BJ (cell line): ENCODE data around the gene OR1L8. TPM values are rescaled to one million over a fixed set of nuclear protein-coding genes. Genes with fewer than 3 reads are reported as not detected.
"Not testable (repeated sequence)": the region's sequence is repeated elsewhere in the genome, so short reads cannot be mapped to it uniquely, and the experiment has no call there.

Source experiments
- CTCF ChIA-PET: fragments of 350-600 bp; formaldehyde crosslinking; extraction: SDS; loops from one replicate; lab custom pipeline; 2021; ENCODE audit warnings: antibody characterized with exemption, inconsistent platforms; lab: Yijun Ruan, JAX
- POLR2A ChIA-PET: fragments of 300-600 bp; sonication (Branson Sonifier 250); formaldehyde crosslinking; extraction: SDS; loops from one replicate; lab custom pipeline; 2021; ENCODE audit warnings: antibody characterized with exemption; lab: Charles Lee
- DNase-seq: peaks from one replicate; pipeline ENCODE4 v3.0.0-alpha.2; 2011; ENCODE audit warnings: low read depth
- H3K27me3 ChIP-seq: 2 replicates; pipeline ENCODE4 v1.6.0; 2011; ENCODE audit warnings: low read length; ENCODE audit not compliant: control insufficient read depth, insufficient read depth
- H3K36me3 ChIP-seq: 2 replicates; pipeline ENCODE4 v1.5.1; 2011; ENCODE audit warnings: low read length; ENCODE audit not compliant: control insufficient read depth, insufficient read depth
- H3K4me3 ChIP-seq: 2 replicates; pipeline ENCODE4 v1.5.1; 2011; ENCODE audit warnings: low read depth, mild to moderate bottlenecking, control low read depth, low read length
- polyA plus RNA-seq: library from polyadenylated mRNA; depleted of rRNA; stranded (reverse); fragments of >200 nt; gene quantifications from 2 replicates; pipeline ENCODE4 v1.2.3, GENCODE V29; 2011
- TF ChIP-seq, protein P1 (sequence below): IDR thresholded peaks from 2 replicates; pipeline ENCODE4 v1.5.1; 2011; ENCODE audit warnings: low read depth, mild to moderate bottlenecking, control low read depth, inconsistent platforms, low read length, moderate library complexity; ENCODE audit not compliant: insufficient read depth

Gene OR1L8
- polyA plus RNA-seq, 1 experiment = 0.07 TPM

DNA sequence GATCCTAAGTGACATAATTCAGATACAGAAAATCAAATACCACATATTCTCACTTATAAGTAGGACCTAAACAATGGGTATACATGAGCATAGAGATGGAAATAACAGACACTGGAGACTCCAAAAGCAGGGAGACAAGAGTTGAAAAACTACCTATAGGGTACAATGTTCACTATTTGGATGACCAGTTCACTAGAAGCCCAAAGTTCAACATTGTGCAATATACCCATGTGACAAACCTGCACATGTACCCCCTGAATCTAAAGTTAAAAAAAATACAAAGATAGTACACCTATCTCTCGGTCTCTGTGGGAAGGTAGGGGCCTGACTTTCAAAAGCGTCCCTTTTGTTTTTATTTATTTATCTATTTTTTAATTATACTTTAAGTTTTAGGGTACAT is 44.4 kb downstream of the OR1L8 start:
- ChIA-PET POLR2A (no interaction called here), CTCF (no interaction called here)
- Histone ChIP-seq H3K36me3 (no peaks in the 10 kb centered on the region), H3K27me3 (no peaks in the 10 kb centered on the region), H3K4me3 (no peak overlapping the region)
- DNase-seq = no peak
- TF ChIP-seq, protein P1, sequence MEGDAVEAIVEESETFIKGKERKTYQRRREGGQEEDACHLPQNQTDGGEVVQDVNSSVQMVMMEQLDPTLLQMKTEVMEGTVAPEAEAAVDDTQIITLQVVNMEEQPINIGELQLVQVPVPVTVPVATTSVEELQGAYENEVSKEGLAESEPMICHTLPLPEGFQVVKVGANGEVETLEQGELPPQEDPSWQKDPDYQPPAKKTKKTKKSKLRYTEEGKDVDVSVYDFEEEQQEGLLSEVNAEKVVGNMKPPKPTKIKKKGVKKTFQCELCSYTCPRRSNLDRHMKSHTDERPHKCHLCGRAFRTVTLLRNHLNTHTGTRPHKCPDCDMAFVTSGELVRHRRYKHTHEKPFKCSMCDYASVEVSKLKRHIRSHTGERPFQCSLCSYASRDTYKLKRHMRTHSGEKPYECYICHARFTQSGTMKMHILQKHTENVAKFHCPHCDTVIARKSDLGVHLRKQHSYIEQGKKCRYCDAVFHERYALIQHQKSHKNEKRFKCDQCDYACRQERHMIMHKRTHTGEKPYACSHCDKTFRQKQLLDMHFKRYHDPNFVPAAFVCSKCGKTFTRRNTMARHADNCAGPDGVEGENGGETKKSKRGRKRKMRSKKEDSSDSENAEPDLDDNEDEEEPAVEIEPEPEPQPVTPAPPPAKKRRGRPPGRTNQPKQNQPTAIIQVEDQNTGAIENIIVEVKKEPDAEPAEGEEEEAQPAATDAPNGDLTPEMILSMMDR = no peak

DNA sequence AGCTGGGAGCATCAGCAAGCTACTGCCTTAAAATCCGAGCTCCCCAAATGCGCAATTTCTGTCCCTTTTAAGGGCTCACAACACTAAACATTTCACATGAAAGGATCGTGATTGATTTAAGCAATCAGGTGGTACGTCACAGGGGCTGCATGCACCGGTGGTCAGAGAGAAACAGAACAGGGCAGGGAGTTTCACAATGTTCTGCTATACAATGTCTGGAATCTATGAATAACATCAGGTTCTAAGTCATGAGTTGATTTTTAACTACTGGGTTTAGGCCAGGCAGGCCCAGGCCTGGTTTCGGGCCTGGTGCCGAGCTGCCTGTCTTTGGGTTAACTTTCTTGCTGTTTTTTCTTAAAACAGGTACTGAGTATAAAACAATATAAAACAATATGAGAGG is 46.1 kb downstream of the OR1L8 start:
- H3K4me3 ChIP-seq, H3K36me3 ChIP-seq, H3K27me3 ChIP-seq, DNase-seq, POLR2A ChIA-PET: not testable (repeated sequence)
- CTCF ChIA-PET = interaction anchor here (1.4 to 1.5 kb wide), 2 partner anchors 11 to 39 kb away, joined by 3 to 4 read pairs; no protein-coding TSS in a partner anchor

DNA sequence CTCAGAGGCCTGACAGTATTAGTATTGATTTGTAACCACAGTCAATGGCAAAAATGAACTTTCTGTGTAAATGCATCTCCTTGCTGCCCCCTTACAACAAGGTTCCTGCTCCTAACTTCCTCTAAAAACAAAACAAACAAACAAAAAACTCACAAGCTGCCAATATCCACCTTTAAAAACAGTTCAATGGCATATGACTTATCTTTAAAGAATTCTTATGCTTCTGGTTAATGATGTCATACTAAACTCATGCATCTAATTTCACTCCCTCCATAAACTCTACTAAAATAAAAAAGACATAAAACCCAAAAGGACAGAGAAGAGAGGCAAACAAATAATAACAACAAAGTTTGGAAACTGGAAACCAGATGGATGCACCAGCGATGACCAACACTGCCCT is 47.0 kb downstream of the OR1L8 start:
- Histone ChIP-seq H3K36me3 (no peaks in the 10 kb centered on the region), H3K27me3 (no peaks in the 10 kb centered on the region), H3K4me3 (no peak overlapping the region)
- ChIA-PET POLR2A (no interaction called here), CTCF (interaction anchor here (1.4 kb wide), 1 partner anchor 10 kb away, joined by 4 read pairs; no protein-coding TSS in a partner anchor)
- peak; percentile 9 for DNase-seq
- TF ChIP-seq, protein P1 = no peak

DNA sequence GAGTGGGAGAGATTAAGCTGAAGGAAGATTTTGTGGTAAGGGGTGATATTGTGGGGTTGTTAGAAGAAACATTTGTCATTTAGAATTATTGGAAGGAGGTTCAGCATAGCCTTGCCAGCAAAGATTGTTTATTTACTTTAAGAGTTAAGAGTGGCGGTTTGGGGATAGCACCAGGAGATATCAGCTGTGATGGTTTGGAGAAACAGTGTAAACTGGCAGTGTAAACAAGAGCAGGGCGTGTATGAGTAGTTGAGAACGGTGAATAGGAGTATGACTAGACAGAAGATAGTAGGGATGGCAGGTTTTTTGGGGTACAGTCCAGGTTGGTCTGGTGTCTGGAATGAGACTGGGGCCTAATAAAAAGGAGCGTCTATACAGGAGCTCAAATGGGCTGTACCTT is 52.0 kb downstream of the OR1L8 start:
- H3K27me3 ChIP-seq, POLR2A ChIA-PET, DNase-seq, H3K4me3 ChIP-seq, H3K36me3 ChIP-seq, CTCF ChIA-PET: not testable (repeated sequence)

DNA sequence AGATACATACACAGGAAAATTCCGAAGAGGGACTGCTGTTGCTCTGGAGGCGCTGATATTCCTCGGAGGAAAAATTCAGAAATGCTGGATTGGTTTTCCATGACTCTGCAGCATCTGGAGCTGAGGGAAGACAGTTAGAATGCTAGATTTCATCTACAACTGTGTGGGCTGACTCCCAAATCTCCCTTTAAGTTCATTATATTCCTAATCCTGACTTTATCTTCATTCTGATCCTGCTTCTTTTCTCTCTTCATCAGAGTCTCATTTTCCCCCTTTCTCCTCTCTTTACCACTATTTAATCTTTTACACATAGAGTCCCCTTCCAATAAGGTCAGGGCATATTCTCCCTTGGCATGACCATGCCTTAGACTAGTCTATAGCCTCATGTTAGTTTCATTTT is 56.0 kb downstream of the OR1L8 start, which contains the start of gene OR1N1:
OR1N1 (minus strand) TSS at position 101 of the 400 bp plus-strand sequence; CDS start at position 101, 0 bp downstream.
- Histone ChIP-seq H3K4me3 (no peak within 1 kb of the TSS), H3K27me3 (no peaks in the 10 kb centered on the region), H3K36me3 (no peaks in the 10 kb centered on the region)
- TF ChIP-seq, protein P1 = no peak
- ChIA-PET CTCF (no interaction called here), POLR2A (no interaction called here)
- no peak for DNase-seq

DNA sequence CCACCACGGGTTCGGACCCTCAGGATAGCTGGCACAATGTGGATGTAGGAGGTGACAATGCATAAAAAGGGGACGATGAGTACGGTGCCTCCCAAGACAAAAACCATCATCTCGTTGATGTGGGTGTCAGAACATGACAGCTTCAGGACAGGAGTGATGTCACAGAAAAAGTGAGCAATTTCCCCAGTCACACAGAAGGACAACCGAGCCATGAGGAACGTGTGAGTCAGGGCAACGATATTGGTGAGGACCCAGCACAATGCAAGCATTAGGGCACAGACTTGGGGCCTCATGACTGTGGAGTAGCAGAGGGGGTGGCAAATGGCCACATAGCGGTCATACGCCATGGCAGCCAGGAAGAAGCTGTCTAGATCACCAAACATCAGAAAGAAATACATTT is 56.6 kb downstream of the OR1L8 start:
- TF ChIP-seq, protein P1 = no peak
- Histone ChIP-seq H3K27me3 (no peaks in the 10 kb centered on the region), H3K36me3 (no peaks in the 10 kb centered on the region), H3K4me3 (no peak overlapping the region)
- CTCF ChIA-PET = interaction anchor here (1.4 to 1.5 kb wide), 2 partner anchors 10 to 18 kb away, joined by 3 to 4 read pairs; no protein-coding TSS in a partner anchor
- POLR2A ChIA-PET = no interaction called here
- DNase-seq = no peak
